Posterior cingulate gyrus (tissue), 11 donors: ENCODE measurements around the gene DNM3.

Experiments used
- DNase-seq, 10 donors: peaks; one replicate each; pipeline versions ENCODE4 v3.0.0 to v3.0.0-alpha.2; 2020 to 2021; ENCODE audit warnings: mixed read lengths in 3 of 10
- intact Hi-C: fragments of 100-400 bp; cut with DNase I; formaldehyde crosslinking; loops from one replicate; pipeline ENCODE4 v1.15.1; 2023

Gene DNM3

GRCh38 chr1:172395576-172395975, 554.3 kb downstream of the DNM3 start:
- DNase-seq: no peak
- intact Hi-C loops: loop anchor here (5.0 to 10.0 kb wide), 2 partner anchors 211 to 593 kb away; no protein-coding TSS in a partner anchor

- no peak for DNase-seq
These were observed 555.9 kb downstream of the DNM3 start for GRCh38 chr1:172397221-172397620.

GRCh38 chr1:172397633-172398032, 556.3 kb downstream of the DNM3 start:
- DNase-seq: no peak
- intact Hi-C loops: loop anchor here (5.0 to 10.0 kb wide), 2 partner anchors 213 to 595 kb away; no protein-coding TSS in a partner anchor

More at GRCh38 chr1:172397221-172397620, 555.9 kb downstream of the DNM3 start:
- intact Hi-C loops: loop anchor here (5.0 to 10.0 kb wide), 2 partner anchors 212 to 595 kb away; no protein-coding TSS in a partner anchor

- intact Hi-C loops: loop anchor here (5.0 to 10.0 kb wide), 2 partner anchors 213 to 596 kb away; no protein-coding TSS in a partner anchor
- no peak for DNase-seq
These were observed 556.9 kb downstream of the DNM3 start for GRCh38 chr1:172398193-172398592.

GRCh38 chr1:172398970-172399755, 557.9 kb downstream of the DNM3 start:
- peak in 8 of 10 donors; percentile 15 to 84 (median 51) for DNase-seq
- intact Hi-C loops: loop anchor here (1.0 to 10.0 kb wide), 3 partner anchors 214 to 597 kb away; no protein-coding TSS in a partner anchor

- no peak for DNase-seq
- intact Hi-C loops: loop anchor here (1.0 to 10.0 kb wide), 3 partner anchors 215 to 598 kb away; no protein-coding TSS in a partner anchor
These were observed 558.7 kb downstream of the DNM3 start for GRCh38 chr1:172399756-172400721.

- DNase-seq: no peak
- intact Hi-C loops: no loop called here
These were observed 559.4 kb downstream of the DNM3 start for GRCh38 chr1:172400722-172401105.

GRCh38 chr1:172401477-172401876, 560.2 kb downstream of the DNM3 start:
- no peak for DNase-seq

GRCh38 chr1:172401892-172402291, 560.6 kb downstream of the DNM3 start:
- no peak for DNase-seq
- intact Hi-C loops: no loop called here

More at GRCh38 chr1:172401477-172401876, 560.2 kb downstream of the DNM3 start:
- intact Hi-C loops: no loop called here

- intact Hi-C loops: no loop called here
- DNase-seq: no peak
These were observed 561.7 kb downstream of the DNM3 start for GRCh38 chr1:172402878-172403569.

- intact Hi-C loops: no loop called here
- DNase-seq: no peak
These were observed 562.8 kb downstream of the DNM3 start for GRCh38 chr1:172404121-172404520.

GRCh38 chr1:172405912-172406311, 564.6 kb downstream of the DNM3 start:
- intact Hi-C loops: no loop called here
- no peak for DNase-seq

- no peak for DNase-seq
- intact Hi-C loops: no loop called here
These were observed 565.7 kb downstream of the DNM3 start for GRCh38 chr1:172406968-172407367.

GRCh38 chr1:172408958-172409357, 567.7 kb downstream of the DNM3 start:
- no peak for DNase-seq
- intact Hi-C loops: no loop called here

GRCh38 chr1:172410027-172410426, 568.7 kb downstream of the DNM3 start:
- no peak for DNase-seq

GRCh38 chr1:172411791-172412338, 570.6 kb downstream of the DNM3 start:
- intact Hi-C loops: no loop called here
- no peak for DNase-seq

More at GRCh38 chr1:172410027-172410426, 568.7 kb downstream of the DNM3 start:
- intact Hi-C loops: no loop called here

GRCh38 chr1:172414331-172414730, 573.0 kb downstream of the DNM3 start:
- intact Hi-C loops: no loop called here
- DNase-seq: no peak

GRCh38 chr1:172416496-172417035, 575.3 kb downstream of the DNM3 start:
- intact Hi-C loops: no loop called here
- no peak for DNase-seq

GRCh38 chr1:172417557-172417956, 576.3 kb downstream of the DNM3 start:
- no peak for DNase-seq
- intact Hi-C loops: no loop called here

GRCh38 chr1:172420385-172420784, 579.1 kb downstream of the DNM3 start, which contains the start of gene C1orf105:
Gene C1orf105, plus strand, starts transcription at chr1:172420685. Its CDS starts 201 bp downstream, at chr1:172420886.
- intact Hi-C loops: no loop called here

More at GRCh38 chr1:172420385-172420784, 579.1 kb downstream of the DNM3 start, which contains the start of gene C1orf105:
- DNase-seq: no peak
